Smooth muscle cell (in vitro differentiated cells): ENCODE data around the gene ZNF536. TPM values are rescaled to one million over a fixed set of nuclear protein-coding genes. Genes with fewer than 3 reads are reported as not detected.

Source experiments
- DNase-seq: peaks from one replicate; lab custom pipeline; 2025; ENCODE audit not compliant: unreplicated experiment; lab: John Stamatoyannopoulos, UW
- H2AFZ ChIP-seq: fragments of 200-600 bp; sonication (generic); 2 replicates; pipeline ENCODE4 v1.6.0; 2016; ENCODE audit warnings: antibody characterized with exemption, low read depth, mild to moderate bottlenecking
- H3F3A ChIP-seq: fragments of 200-600 bp; sonication (generic); 2 replicates; pipeline ENCODE4 v1.6.0; 2017; ENCODE audit warnings: antibody characterized with exemption, low read depth
- H3K27ac ChIP-seq: fragments of 200-600 bp; sonication (generic); 2 replicates; pipeline ENCODE4 v1.5.1; 2016; ENCODE audit warnings: low read depth, mild to moderate bottlenecking
- H3K27me3 ChIP-seq: fragments of 200-600 bp; sonication (generic); 2 replicates; pipeline ENCODE4 v1.6.1; 2016; ENCODE audit warnings: low read depth, mild to moderate bottlenecking
- H3K36me3 ChIP-seq: fragments of 200-600 bp; sonication (generic); 2 replicates; pipeline ENCODE4 v1.5.1; 2016; ENCODE audit warnings: low read depth
- H3K4me1 ChIP-seq: fragments of 200-600 bp; sonication (generic); 2 replicates; pipeline ENCODE4 v1.5.1; 2016; ENCODE audit warnings: low read depth
- H3K4me2 ChIP-seq: fragments of 200-600 bp; sonication (generic); 2 replicates; pipeline ENCODE4 v1.6.0; 2016; ENCODE audit warnings: mild to moderate bottlenecking
- H3K4me3 ChIP-seq: fragments of 200-600 bp; sonication (generic); 2 replicates; pipeline ENCODE4 v1.5.1; 2016; ENCODE audit warnings: mild to moderate bottlenecking
- H3K79me2 ChIP-seq: fragments of 200-600 bp; sonication (generic); 2 replicates; pipeline ENCODE4 v1.6.0; 2016; ENCODE audit warnings: low read depth, mild to moderate bottlenecking
- H3K9ac ChIP-seq: fragments of 200-600 bp; sonication (generic); 2 replicates; pipeline ENCODE4 v1.6.0; 2016; ENCODE audit warnings: low read depth
- H3K9me3 ChIP-seq: fragments of 200-600 bp; sonication (generic); replicated peaks from 2 replicates; pipeline ENCODE4 v1.5.1; 2016; ENCODE audit warnings: low read depth
- H4K20me1 ChIP-seq: fragments of 200-600 bp; sonication (generic); 2 replicates; pipeline ENCODE4 v1.6.0; 2016; ENCODE audit warnings: low read depth
- WGBS: methylation state at CpG from one replicate; pipeline ENCODE4 v1.1.7; 2016; ENCODE audit warnings: low lambda C conversion rate; 5-methylcytosine and 5-hydroxymethylcytosine counted together
- polyA plus RNA-seq: library from polyadenylated mRNA; unstranded; fragments of >200 nt; fragmentation: Nextera tagmentation; extraction: Ambion mirVana; gene quantifications from 2 replicates; pipeline ENCODE4 v1.2.1, GENCODE V29; 2016
- total RNA-seq: library from RNA; depleted of rRNA; stranded (reverse); fragments of >200 nt; gene quantifications from 2 replicates; pipeline ENCODE4 v1.2.3, GENCODE V29; 2014
- TF ChIP-seq, protein P1 (sequence below): fragments of 200-600 bp; sonication (generic); IDR thresholded peaks from 2 replicates; pipeline ENCODE4 v1.5.1; 2017; ENCODE audit warnings: borderline replicate concordance, mild to moderate bottlenecking, antibody characterized with exemption; ENCODE audit not compliant: insufficient read depth, poor library complexity, severe bottlenecking

ZNF536 gene
- total and polyA plus RNA-seq, 2 experiments from 2014 or later: not detected

DNA sequence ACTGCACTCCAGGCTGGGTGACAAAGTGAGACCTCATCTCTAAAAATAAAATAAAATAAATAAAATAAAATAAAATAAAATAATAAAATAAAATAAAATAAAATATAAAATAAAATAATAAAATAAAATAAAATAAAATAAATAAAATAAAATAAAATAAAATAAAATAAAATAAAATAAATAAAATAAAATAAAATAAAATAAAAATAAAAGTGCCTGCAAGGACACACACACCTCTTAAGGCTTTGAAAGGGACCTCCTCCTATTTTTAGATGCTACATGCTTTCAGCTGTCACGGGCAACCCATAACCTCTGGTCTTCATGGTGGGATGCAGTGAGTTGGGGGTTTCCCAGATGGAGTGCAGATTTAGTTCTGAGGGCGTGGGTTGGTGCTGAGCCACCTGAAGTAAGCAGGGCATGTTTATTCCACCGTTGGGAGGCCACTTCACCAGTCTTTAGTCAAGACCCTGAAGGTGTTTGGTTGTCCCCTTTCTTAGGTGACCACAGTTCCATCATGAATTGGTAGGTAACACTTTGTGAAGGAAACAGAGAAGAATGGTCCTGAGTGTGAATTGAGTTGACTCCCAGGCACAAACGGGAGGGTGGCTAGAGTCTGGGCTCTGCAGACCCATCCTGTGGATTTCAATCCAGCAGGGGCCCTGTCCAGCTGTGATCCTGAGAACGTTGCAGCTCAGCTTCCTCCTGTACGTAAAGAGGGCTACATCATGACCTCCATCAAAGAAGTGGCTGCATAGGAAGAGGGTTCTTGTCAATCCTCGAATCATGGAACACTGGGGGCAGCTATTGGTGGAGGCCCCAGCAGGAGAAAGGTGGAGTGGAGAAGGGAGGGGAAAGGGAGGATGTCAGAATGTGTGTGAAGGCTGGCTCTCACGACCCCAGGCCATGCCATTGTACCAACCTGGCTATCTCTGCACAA lies 234.2 kb downstream of the ZNF536 start:
- 63% methylated on average over 8 of the region's 8 CpGs for WGBS

More for the DNA sequence above, 234.2 kb downstream of the ZNF536 start:
- no peak overlapping the region for H3K27ac ChIP-seq
- no peak overlapping the region for H3K9ac ChIP-seq
- TF ChIP-seq, protein P1, sequence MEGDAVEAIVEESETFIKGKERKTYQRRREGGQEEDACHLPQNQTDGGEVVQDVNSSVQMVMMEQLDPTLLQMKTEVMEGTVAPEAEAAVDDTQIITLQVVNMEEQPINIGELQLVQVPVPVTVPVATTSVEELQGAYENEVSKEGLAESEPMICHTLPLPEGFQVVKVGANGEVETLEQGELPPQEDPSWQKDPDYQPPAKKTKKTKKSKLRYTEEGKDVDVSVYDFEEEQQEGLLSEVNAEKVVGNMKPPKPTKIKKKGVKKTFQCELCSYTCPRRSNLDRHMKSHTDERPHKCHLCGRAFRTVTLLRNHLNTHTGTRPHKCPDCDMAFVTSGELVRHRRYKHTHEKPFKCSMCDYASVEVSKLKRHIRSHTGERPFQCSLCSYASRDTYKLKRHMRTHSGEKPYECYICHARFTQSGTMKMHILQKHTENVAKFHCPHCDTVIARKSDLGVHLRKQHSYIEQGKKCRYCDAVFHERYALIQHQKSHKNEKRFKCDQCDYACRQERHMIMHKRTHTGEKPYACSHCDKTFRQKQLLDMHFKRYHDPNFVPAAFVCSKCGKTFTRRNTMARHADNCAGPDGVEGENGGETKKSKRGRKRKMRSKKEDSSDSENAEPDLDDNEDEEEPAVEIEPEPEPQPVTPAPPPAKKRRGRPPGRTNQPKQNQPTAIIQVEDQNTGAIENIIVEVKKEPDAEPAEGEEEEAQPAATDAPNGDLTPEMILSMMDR: no peak
- H3K79me2 ChIP-seq: no peaks in the 10 kb centered on the region
- H3K36me3 ChIP-seq: no peaks in the 10 kb centered on the region
- H3K4me3 ChIP-seq: no peak overlapping the region
- H3K9me3 ChIP-seq: no peaks in the 10 kb centered on the region
- no peaks in the 10 kb centered on the region for H3K27me3 ChIP-seq
- no peak for DNase-seq
- H3F3A ChIP-seq: no peaks in the 10 kb centered on the region
- no peaks in the 10 kb centered on the region for H3K4me1 ChIP-seq
- no peak overlapping the region for H2AFZ ChIP-seq
- no peak overlapping the region for H3K4me2 ChIP-seq
- no peaks in the 10 kb centered on the region for H4K20me1 ChIP-seq
